Measurements from ENCODE around the gene DYRK2.

GRCh38 chr12:67697967-67698366, 49.4 kb downstream of the DYRK2 start:
- TF ChIP-seq CTCF (IDR thresholded peaks at IDR 0.05) (no peak), POLR2A (IDR thresholded peaks at IDR 0.05) (no peak)
